Endothelial cell of umbilical vein (primary cell): Measurements from ENCODE around the gene NEURL1B. TPM values are rescaled to one million over a fixed set of nuclear protein-coding genes. Genes with fewer than 3 reads are reported as not detected.

Experiments
- BruUV-seq: library from RNA; stranded (reverse); fragments of 400-500 nt; replicated peaks from 2 replicates; lab custom pipeline; 2021; lab: Mats Ljungman, UMichigan
- CTCF ChIA-PET: fragments of 300-600, 350-600 bp; sonication (Branson Sonifier 250); formaldehyde crosslinking; loops from one replicate; lab custom pipeline; 2021; ENCODE audit warnings: antibody characterized with exemption, inconsistent platforms; lab: Charles Lee
- POLR2A ChIA-PET: fragments of 300-600, 350-600 bp; sonication (Branson Sonifier 250); formaldehyde crosslinking; loops from one replicate; lab custom pipeline; 2021; ENCODE audit warnings: antibody characterized with exemption, inconsistent platforms; lab: Charles Lee
- DNase-seq: peaks from one replicate; pipeline ENCODE4 v3.0.0-alpha.2; 2011; ENCODE audit warnings: low read depth, low spot score
- FAIRE-seq: peaks from 2 replicates; lab custom pipeline; 2011; peaks lifted over from hg19 to GRCh38; lab: Jason Lieb, UNC
- H2AFZ ChIP-seq: 2 replicates; pipeline ENCODE4 v1.6.0; 2012; ENCODE audit warnings: low read depth, low read length, control low read depth, inconsistent platforms
- H3K27ac ChIP-seq: 2 replicates; pipeline ENCODE4 v1.5.1; 2011; ENCODE audit warnings: low read depth, mild to moderate bottlenecking, control low read depth, low read length, moderate library complexity; ENCODE audit not compliant: insufficient read depth
- H3K27me3 ChIP-seq, 2 experiments: 2 replicates each; pipeline versions ENCODE4 v1.6.0 to v1.6.1; 2011; ENCODE audit warnings: low read length in 2 of 2, mixed read lengths in 1 of 2; ENCODE audit not compliant: control insufficient read depth in 2 of 2, insufficient read depth in 2 of 2
- H3K36me3 ChIP-seq, 2 experiments: 2 replicates in 1 of 2; 3 replicates in 1 of 2; pipeline ENCODE4 v1.5.1; 2011; ENCODE audit warnings: low read length in 2 of 2, mild to moderate bottlenecking in 1 of 2, moderate library complexity in 1 of 2; ENCODE audit not compliant: control insufficient read depth in 2 of 2, insufficient read depth in 2 of 2; ENCODE audit errors: extremely low read depth in 1 of 2
- H3K4me1 ChIP-seq: 3 replicates; pipeline ENCODE4 v1.5.1; 2011; ENCODE audit warnings: mild to moderate bottlenecking, low read length; ENCODE audit not compliant: control insufficient read depth, insufficient read depth; ENCODE audit errors: extremely low read depth
- H3K4me2 ChIP-seq: 2 replicates; pipeline ENCODE4 v1.6.1; 2011; ENCODE audit warnings: low read length, control low read depth, mixed read lengths; ENCODE audit not compliant: insufficient read depth
- H3K4me3 ChIP-seq, 3 experiments: fragments of 200-600 bp in 1 of 3; sonication (generic), shearing (Covaris generic) in 1 of 3; replicated peaks in 1 of 3; 2 replicates each; pipeline ENCODE4 v1.5.1; 2011 to 2016; ENCODE audit warnings: control low read depth in 3 of 3, low read length in 3 of 3, mild to moderate bottlenecking in 2 of 3, inconsistent platforms in 1 of 3, low read depth in 1 of 3, moderate library complexity in 1 of 3; ENCODE audit not compliant: insufficient read depth in 1 of 3
- H3K79me2 ChIP-seq: 2 replicates; pipeline ENCODE4 v1.6.0; 2012; ENCODE audit warnings: low read length, inconsistent platforms; ENCODE audit not compliant: control insufficient read depth, insufficient read depth
- H3K9ac ChIP-seq: replicated peaks from 2 replicates; pipeline ENCODE3; 2011; ENCODE audit warnings: low read length, control low read depth; ENCODE audit not compliant: insufficient read depth; ENCODE audit errors: extremely low read depth
- H3K9me1 ChIP-seq: replicated peaks from 3 replicates; pipeline ENCODE4 v1.6.0; 2011; ENCODE audit warnings: mild to moderate bottlenecking, low read length; ENCODE audit not compliant: control insufficient read depth, insufficient read depth; ENCODE audit errors: extremely low read depth
- H3K9me3 ChIP-seq: replicated peaks from 2 replicates; pipeline ENCODE4 v1.5.1; 2012; ENCODE audit warnings: low read length, inconsistent platforms; ENCODE audit not compliant: control insufficient read depth, insufficient read depth
- H4K20me1 ChIP-seq: replicated peaks from 2 replicates; pipeline ENCODE3; 2011; ENCODE audit warnings: mild to moderate bottlenecking, low read length; ENCODE audit not compliant: control insufficient read depth, insufficient read depth; ENCODE audit errors: extremely low read depth
- EZH2 ChIP-seq: IDR thresholded peaks from 2 replicates; pipeline ENCODE4 v1.6.1; 2012; ENCODE audit warnings: borderline replicate concordance, low read depth, mild to moderate bottlenecking, moderate library complexity, low read length, inconsistent platforms; ENCODE audit not compliant: severe bottlenecking
- GATA2 ChIP-seq: IDR thresholded peaks from 2 replicates; pipeline ENCODE4 v1.7.0; 2011; ENCODE audit warnings: low read depth, mild to moderate bottlenecking, moderate library complexity, mixed read lengths, low read length; ENCODE audit not compliant: insufficient read length, insufficient read depth
- JUN ChIP-seq: IDR thresholded peaks from 2 replicates; pipeline ENCODE4 v1.6.1; 2011; ENCODE audit warnings: borderline replicate concordance, low read depth; ENCODE audit not compliant: insufficient read length, insufficient read depth
- MAX ChIP-seq: IDR thresholded peaks from 2 replicates; pipeline ENCODE4 v1.6.1; 2011; ENCODE audit not compliant: insufficient read depth, insufficient read length
- POLR2A ChIP-seq: IDR thresholded peaks from 2 replicates; pipeline ENCODE4 v1.6.1; 2012; ENCODE audit warnings: low read depth, mild to moderate bottlenecking, control low read depth, low read length
- dilution Hi-C: fragments of 300-500 bp; cut with MboI; formaldehyde crosslinking; loops from one replicate; pipeline ENCODE4 v1.15.0; 2019; ENCODE audit warnings: low sequenced_read_pairs; ENCODE audit not compliant: extremely low pct_ligation_motif_present
- intact Hi-C: fragments of 100-400 bp; cut with micrococcal nuclease; formaldehyde crosslinking; loops from one replicate; pipeline ENCODE4 v1.10.0; 2022
- polyA plus RNA-seq, 4 experiments: library from polyadenylated mRNA; depleted of rRNA in 3 of 4; stranded (reverse) in 3 of 4; unstranded in 1 of 4; fragments of >200 nt; gene quantifications; 2 replicates each; pipeline versions ENCODE4 v1.2.1 to v1.2.3, GENCODE V29; 2011 to 2012; ENCODE audit warnings: missing spikeins in 1 of 4
- total RNA-seq: library from RNA; stranded (reverse); gene quantifications from 2 replicates; pipeline ENCODE4 v1.2.3, GENCODE V29; 2021

The NEURL1B gene
- total and polyA plus RNA-seq, 2 donors (not counting 3 experiments of a cell fraction or from before 2014, with no cell fraction given): 0.44 to 1.6 TPM

DNA sequence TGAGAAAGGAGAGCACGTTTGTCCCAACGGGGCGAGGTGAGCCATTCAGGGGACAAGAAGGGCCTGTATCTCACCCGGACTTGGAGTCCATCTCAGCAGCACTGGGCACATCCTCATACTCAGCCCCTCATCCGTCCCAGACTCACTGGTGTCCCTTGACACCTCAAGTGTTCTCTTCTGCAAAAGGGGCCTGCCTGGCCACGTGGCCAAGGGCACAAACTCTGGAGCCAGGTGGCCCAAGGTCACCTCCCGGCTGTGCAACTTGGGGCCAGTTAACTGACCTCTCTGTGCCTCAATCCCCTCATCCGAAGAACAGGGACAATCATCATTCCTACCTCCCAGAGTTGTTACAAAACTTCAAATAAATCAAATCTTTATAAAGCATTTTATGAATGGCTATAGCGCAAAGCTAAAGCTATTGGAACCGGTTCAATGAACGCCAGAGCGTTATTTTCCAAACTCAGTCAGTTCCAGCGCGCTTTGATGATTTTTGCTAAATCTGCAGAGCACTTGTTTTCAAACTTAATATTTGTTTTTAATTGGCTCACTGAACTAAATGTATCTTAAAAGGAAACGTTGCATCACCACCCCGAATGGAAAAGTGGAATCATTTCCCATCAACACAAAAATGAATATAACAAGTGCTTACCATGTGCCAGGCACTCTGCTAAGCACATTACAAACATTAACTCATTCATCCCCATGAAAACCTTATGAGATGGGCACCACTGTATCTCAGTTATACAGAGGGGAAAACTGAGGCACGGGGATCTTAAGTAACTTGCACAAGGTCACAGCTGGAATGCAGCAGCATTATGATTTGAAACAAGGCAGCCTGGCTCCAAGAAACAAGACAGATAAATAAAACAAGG is 80.6 kb downstream of the NEURL1B start:
- Histone ChIP-seq H2AFZ (peak overlapping the region; percentile 72), H3K27me3 (no peaks in the 10 kb centered on the region), H3K9me3 (no peaks in the 10 kb centered on the region), H3K4me1 (peaks cover 8% of the 10 kb centered on the region), H4K20me1 (no peaks in the 10 kb centered on the region), H3K9me1 (no peaks in the 10 kb centered on the region), H3K79me2 (no peaks in the 10 kb centered on the region), H3K4me2 (no peak overlapping the region), H3K27ac (no peak overlapping the region), H3K4me3 (no peak overlapping the region), H3K9ac (no peak overlapping the region), H3K36me3 (no peaks in the 10 kb centered on the region)
- TF ChIP-seq POLR2A (no peak), JUN (peak; percentile 73)
- DNase-seq (peak; percentile 95), FAIRE-seq (no peak)
- ChIA-PET CTCF (interaction anchor here (0.9 to 3.4 kb wide), 7 partner anchors 12 to 211 kb away, joined by 3 to 17 read pairs (median 4); no protein-coding TSS in a partner anchor), POLR2A (no interaction called here)
- TSS peak; percentile 48 for BruUV-seq
- dilution Hi-C loops: no loop called here
- intact Hi-C loops: loop anchor here (1.0 kb wide), 3 partner anchors 12 to 44 kb away; no protein-coding TSS in a partner anchor

GRCh38 chr5:172722327-172722815 is 81.3 kb downstream of the NEURL1B start:
- peak overlapping the region; percentile 72 for H2AFZ ChIP-seq
- H3K4me1 ChIP-seq: peaks cover 5% of the 10 kb centered on the region
- H3K9ac ChIP-seq: no peak overlapping the region
- ChIA-PET CTCF (interaction anchor here (0.9 to 3.4 kb wide), 7 partner anchors 11 to 210 kb away, joined by 3 to 17 read pairs (median 4); no protein-coding TSS in a partner anchor), POLR2A (interaction anchor here (0.6 kb wide), 1 partner anchor 49 kb away, joined by 4 read pairs; no protein-coding TSS in a partner anchor)
- intact Hi-C loops: loop anchor here (1.0 kb wide), 3 partner anchors 11 to 43 kb away; no protein-coding TSS in a partner anchor
- no peaks in the 10 kb centered on the region for H4K20me1 ChIP-seq
- no peaks in the 10 kb centered on the region for H3K79me2 ChIP-seq
- H3K27me3 ChIP-seq: no peaks in the 10 kb centered on the region
- H3K36me3 ChIP-seq: no peaks in the 10 kb centered on the region
- no peak overlapping the region for H3K4me3 ChIP-seq
- H3K9me1 ChIP-seq: no peaks in the 10 kb centered on the region
- no peak overlapping the region for H3K4me2 ChIP-seq
- TF ChIP-seq POLR2A: no peak
- no peak for TF ChIP-seq EZH2
- TF ChIP-seq MAX: no peak
- TF ChIP-seq GATA2: peak; percentile 25
- no TSS peak for BruUV-seq
- no peak overlapping the region for H3K27ac ChIP-seq
- FAIRE-seq (peak; percentile 64), DNase-seq (no peak)
- dilution Hi-C loops: no loop called here
- no peaks in the 10 kb centered on the region for H3K9me3 ChIP-seq
